ENCODE measurements around the gene CCDC180.

CCDC180 gene

GRCh38 chr9:97311798-97312500 is 4.5 kb downstream of the CCDC180 start:
- H4K8ac ChIP-seq (ENCODE audit: low read depth, low read length) = no peak overlapping the region
- H3K4me3 ChIP-seq (ENCODE audit: low read length) = no peak overlapping the region
- no peak overlapping the region for H3K18ac ChIP-seq (ENCODE audit: low read length)
- no peak overlapping the region for H2BK120ac ChIP-seq (ENCODE audit: low read depth, low read length)
- H2AK5ac ChIP-seq (ENCODE audit: low read length) = no peak overlapping the region
- H2BK15ac ChIP-seq (replicated peaks; ENCODE audit: low read depth) = no peak overlapping the region
- no peak overlapping the region for H3K9ac ChIP-seq (ENCODE audit: low read length)
- no peak overlapping the region for H3K23ac ChIP-seq (ENCODE audit: low read length)
- no peak overlapping the region for H4K5ac ChIP-seq (ENCODE audit: low read length)
- no peak overlapping the region for H3K27ac ChIP-seq (ENCODE audit: low read depth, low read length)
- H3K79me2 ChIP-seq (ENCODE audit: control insufficient read depth, insufficient read depth, low read length) = no peaks in the 10 kb centered on the region
- no peaks in the 10 kb centered on the region for H3K79me1 ChIP-seq (ENCODE audit: low read length)
- no peaks in the 10 kb centered on the region for H3K27me3 ChIP-seq (ENCODE audit: insufficient read depth, low read length, poor library complexity)
- no peaks in the 10 kb centered on the region for H3K4me1 ChIP-seq (ENCODE audit: control insufficient read depth, low read depth, low read length)
- H3K36me3 ChIP-seq (ENCODE audit: control insufficient read depth, insufficient read depth, low read length) = no peaks in the 10 kb centered on the region
- DNase-seq = no peak
- H3K4me2 ChIP-seq (ENCODE audit: low read length) = no peak overlapping the region
- no peak overlapping the region for H2BK5ac ChIP-seq (ENCODE audit: low read length)
- no peak overlapping the region for H3K4ac ChIP-seq (ENCODE audit: low read depth, low read length)
- no peak overlapping the region for H3K56ac ChIP-seq (ENCODE audit: low read length)
- WGBS (ENCODE audit: extremely low coverage, insufficient coverage, low lambda C conversion rate) = no CpG with 5 or more reads among the region's 12 CpGs

- H3K4me3 ChIP-seq (ENCODE audit: low read length) = no peak overlapping the region
- no peak overlapping the region for H3K18ac ChIP-seq (ENCODE audit: low read length)
- no peak overlapping the region for H2BK15ac ChIP-seq (replicated peaks; ENCODE audit: low read depth)
- no peak for DNase-seq
- no peaks in the 10 kb centered on the region for H3K4me1 ChIP-seq (ENCODE audit: control insufficient read depth, low read depth, low read length)
- H3K79me1 ChIP-seq (ENCODE audit: low read length) = no peaks in the 10 kb centered on the region
- H3K79me2 ChIP-seq (ENCODE audit: control insufficient read depth, insufficient read depth, low read length) = no peaks in the 10 kb centered on the region
- H3K4me2 ChIP-seq (ENCODE audit: low read length) = no peak overlapping the region
- no peak overlapping the region for H3K4ac ChIP-seq (ENCODE audit: low read depth, low read length)
- no peak overlapping the region for H2AK5ac ChIP-seq (ENCODE audit: low read length)
- no peak overlapping the region for H3K27ac ChIP-seq (ENCODE audit: low read depth, low read length)
- no peak overlapping the region for H3K56ac ChIP-seq (ENCODE audit: low read length)
- no peak overlapping the region for H2BK5ac ChIP-seq (ENCODE audit: low read length)
- no peak overlapping the region for H3K9ac ChIP-seq (ENCODE audit: low read length)
- H3K27me3 ChIP-seq (ENCODE audit: insufficient read depth, low read length, poor library complexity) = no peaks in the 10 kb centered on the region
- no peak overlapping the region for H4K8ac ChIP-seq (ENCODE audit: low read depth, low read length)
- H4K5ac ChIP-seq (ENCODE audit: low read length) = no peak overlapping the region
- no peaks in the 10 kb centered on the region for H3K36me3 ChIP-seq (ENCODE audit: control insufficient read depth, insufficient read depth, low read length)
- H2BK120ac ChIP-seq (ENCODE audit: low read depth, low read length) = no peak overlapping the region
- H3K23ac ChIP-seq (ENCODE audit: low read length) = no peak overlapping the region
- WGBS (ENCODE audit: extremely low coverage, insufficient coverage, low lambda C conversion rate) = no CpG with 5 or more reads among the region's 5 CpGs
Observed at GRCh38 chr9:97312556-97312955, 5.1 kb downstream of the CCDC180 start.

GRCh38 chr9:97313243-97313642 is 5.8 kb downstream of the CCDC180 start:
- H3K9ac ChIP-seq (ENCODE audit: low read length) = no peak overlapping the region
- no peaks in the 10 kb centered on the region for H3K79me1 ChIP-seq (ENCODE audit: low read length)
- H3K56ac ChIP-seq (ENCODE audit: low read length) = no peak overlapping the region
- no peak overlapping the region for H2AK5ac ChIP-seq (ENCODE audit: low read length)
- no peak overlapping the region for H2BK15ac ChIP-seq (replicated peaks; ENCODE audit: low read depth)
- no peak overlapping the region for H2BK5ac ChIP-seq (ENCODE audit: low read length)
- WGBS (ENCODE audit: extremely low coverage, insufficient coverage, low lambda C conversion rate) = no CpG with 5 or more reads among the region's 4 CpGs
- no peak overlapping the region for H3K4ac ChIP-seq (ENCODE audit: low read depth, low read length)
- no peak overlapping the region for H3K4me2 ChIP-seq (ENCODE audit: low read length)
- no peaks in the 10 kb centered on the region for H3K36me3 ChIP-seq (ENCODE audit: control insufficient read depth, insufficient read depth, low read length)
- no peaks in the 10 kb centered on the region for H3K27me3 ChIP-seq (ENCODE audit: insufficient read depth, low read length, poor library complexity)
- H3K23ac ChIP-seq (ENCODE audit: low read length) = no peak overlapping the region
- H3K18ac ChIP-seq (ENCODE audit: low read length) = no peak overlapping the region
- no peak overlapping the region for H3K27ac ChIP-seq (ENCODE audit: low read depth, low read length)
- H3K79me2 ChIP-seq (ENCODE audit: control insufficient read depth, insufficient read depth, low read length) = no peaks in the 10 kb centered on the region
- H4K8ac ChIP-seq (ENCODE audit: low read depth, low read length) = no peak overlapping the region
- H4K5ac ChIP-seq (ENCODE audit: low read length) = no peak overlapping the region
- H3K4me1 ChIP-seq (ENCODE audit: control insufficient read depth, low read depth, low read length) = no peaks in the 10 kb centered on the region
- H2BK120ac ChIP-seq (ENCODE audit: low read depth, low read length) = no peak overlapping the region
- no peak overlapping the region for H3K4me3 ChIP-seq (ENCODE audit: low read length)
- DNase-seq = no peak

- Histone ChIP-seq H3K79me1 (ENCODE audit: low read length) (no peaks in the 10 kb centered on the region), H4K5ac (ENCODE audit: low read length) (no peak overlapping the region), H2BK120ac (ENCODE audit: low read depth, low read length) (no peak overlapping the region), H3K4ac (ENCODE audit: low read depth, low read length) (no peak overlapping the region), H2BK5ac (ENCODE audit: low read length) (no peak overlapping the region), H3K27me3 (ENCODE audit: insufficient read depth, low read length, poor library complexity) (no peaks in the 10 kb centered on the region), H2AK5ac (ENCODE audit: low read length) (no peak overlapping the region), H3K79me2 (ENCODE audit: control insufficient read depth, insufficient read depth, low read length) (no peaks in the 10 kb centered on the region), H3K4me3 (ENCODE audit: low read length) (no peak overlapping the region), H3K36me3 (ENCODE audit: control insufficient read depth, insufficient read depth, low read length) (no peaks in the 10 kb centered on the region), H2BK15ac (replicated peaks; ENCODE audit: low read depth) (no peak overlapping the region), H3K23ac (ENCODE audit: low read length) (no peak overlapping the region), H3K27ac (ENCODE audit: low read depth, low read length) (no peak overlapping the region), H3K4me2 (ENCODE audit: low read length) (no peak overlapping the region), H3K56ac (ENCODE audit: low read length) (no peak overlapping the region), H3K9ac (ENCODE audit: low read length) (no peak overlapping the region), H3K18ac (ENCODE audit: low read length) (no peak overlapping the region), H4K8ac (ENCODE audit: low read depth, low read length) (no peak overlapping the region), H3K4me1 (ENCODE audit: control insufficient read depth, low read depth, low read length) (no peaks in the 10 kb centered on the region)
- no CpG with 5 or more reads among the region's 5 CpGs for WGBS (ENCODE audit: extremely low coverage, insufficient coverage, low lambda C conversion rate)
- no peak for DNase-seq
Observed at GRCh38 chr9:97313746-97314145, 6.3 kb downstream of the CCDC180 start.

GRCh38 chr9:97314503-97314902 is 7.0 kb downstream of the CCDC180 start:
- no peak overlapping the region for H4K8ac ChIP-seq (ENCODE audit: low read depth, low read length)
- no peak overlapping the region for H3K4ac ChIP-seq (ENCODE audit: low read depth, low read length)
- H3K79me1 ChIP-seq (ENCODE audit: low read length) = no peaks in the 10 kb centered on the region
- no peaks in the 10 kb centered on the region for H3K79me2 ChIP-seq (ENCODE audit: control insufficient read depth, insufficient read depth, low read length)
- H3K23ac ChIP-seq (ENCODE audit: low read length) = no peak overlapping the region
- no peak overlapping the region for H3K18ac ChIP-seq (ENCODE audit: low read length)
- no peaks in the 10 kb centered on the region for H3K4me1 ChIP-seq (ENCODE audit: control insufficient read depth, low read depth, low read length)
- no peak overlapping the region for H4K5ac ChIP-seq (ENCODE audit: low read length)
- no peak overlapping the region for H3K4me2 ChIP-seq (ENCODE audit: low read length)
- H3K56ac ChIP-seq (ENCODE audit: low read length) = no peak overlapping the region
- H2BK120ac ChIP-seq (ENCODE audit: low read depth, low read length) = no peak overlapping the region
- H3K27ac ChIP-seq (ENCODE audit: low read depth, low read length) = no peak overlapping the region
- H3K27me3 ChIP-seq (ENCODE audit: insufficient read depth, low read length, poor library complexity) = no peaks in the 10 kb centered on the region
- no peak overlapping the region for H2BK5ac ChIP-seq (ENCODE audit: low read length)
- no peaks in the 10 kb centered on the region for H3K36me3 ChIP-seq (ENCODE audit: control insufficient read depth, insufficient read depth, low read length)
- no peak overlapping the region for H3K9ac ChIP-seq (ENCODE audit: low read length)
- WGBS (ENCODE audit: extremely low coverage, insufficient coverage, low lambda C conversion rate) = no CpG with 5 or more reads among the region's 12 CpGs
- no peak overlapping the region for H2BK15ac ChIP-seq (replicated peaks; ENCODE audit: low read depth)
- H2AK5ac ChIP-seq (ENCODE audit: low read length) = no peak overlapping the region
- DNase-seq = no peak
- no peak overlapping the region for H3K4me3 ChIP-seq (ENCODE audit: low read length)

- no peak overlapping the region for H3K4ac ChIP-seq (ENCODE audit: low read depth, low read length)
- no peak overlapping the region for H2BK15ac ChIP-seq (replicated peaks; ENCODE audit: low read depth)
- no peaks in the 10 kb centered on the region for H3K79me2 ChIP-seq (ENCODE audit: control insufficient read depth, insufficient read depth, low read length)
- H3K9ac ChIP-seq (ENCODE audit: low read length) = no peak overlapping the region
- no peak overlapping the region for H2BK120ac ChIP-seq (ENCODE audit: low read depth, low read length)
- no peak overlapping the region for H3K4me3 ChIP-seq (ENCODE audit: low read length)
- no peaks in the 10 kb centered on the region for H3K27me3 ChIP-seq (ENCODE audit: insufficient read depth, low read length, poor library complexity)
- no peaks in the 10 kb centered on the region for H3K79me1 ChIP-seq (ENCODE audit: low read length)
- no peak overlapping the region for H3K4me2 ChIP-seq (ENCODE audit: low read length)
- H3K56ac ChIP-seq (ENCODE audit: low read length) = no peak overlapping the region
- H3K4me1 ChIP-seq (ENCODE audit: control insufficient read depth, low read depth, low read length) = no peaks in the 10 kb centered on the region
- no peak overlapping the region for H4K5ac ChIP-seq (ENCODE audit: low read length)
- no peak overlapping the region for H3K18ac ChIP-seq (ENCODE audit: low read length)
- no peaks in the 10 kb centered on the region for H3K36me3 ChIP-seq (ENCODE audit: control insufficient read depth, insufficient read depth, low read length)
- H2AK5ac ChIP-seq (ENCODE audit: low read length) = no peak overlapping the region
- no CpG with 5 or more reads among the region's 4 CpGs for WGBS (ENCODE audit: extremely low coverage, insufficient coverage, low lambda C conversion rate)
- no peak overlapping the region for H2BK5ac ChIP-seq (ENCODE audit: low read length)
- no peak overlapping the region for H3K27ac ChIP-seq (ENCODE audit: low read depth, low read length)
- H4K8ac ChIP-seq (ENCODE audit: low read depth, low read length) = no peak overlapping the region
- no peak for DNase-seq
- no peak overlapping the region for H3K23ac ChIP-seq (ENCODE audit: low read length)
Observed at GRCh38 chr9:97315550-97315949, 8.1 kb downstream of the CCDC180 start.
